ENCODE data around the gene FPR1.

FPR1 gene

DNA sequence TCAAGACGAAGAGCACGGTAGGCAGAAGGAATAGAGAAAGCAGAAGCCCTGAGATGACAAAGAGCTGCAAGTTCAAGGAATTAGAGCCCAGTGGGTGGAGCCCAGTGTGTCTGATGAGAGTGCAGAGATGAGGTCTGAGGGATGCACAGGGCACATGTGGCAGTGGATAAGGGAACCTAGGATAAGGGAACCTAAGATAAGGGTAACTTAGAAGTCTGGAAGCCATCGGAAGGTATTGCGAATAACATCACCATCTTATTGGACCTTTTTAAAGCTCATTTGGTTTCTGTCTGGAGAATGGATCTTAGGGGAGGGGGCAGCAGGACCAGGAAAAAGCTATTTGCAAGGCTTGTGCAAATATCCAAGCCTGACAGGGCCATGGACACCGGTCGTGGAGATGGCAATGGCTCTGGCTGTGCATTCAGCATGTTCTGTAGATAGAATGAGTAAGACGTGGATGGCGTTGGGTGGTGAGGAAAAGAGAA lies 44.6 kb upstream of the FPR1 start:
- no peak overlapping the region for H3K27ac ChIP-seq (ENCODE audit: low read depth, low read length)
- no peaks in the 10 kb centered on the region for H3K79me2 ChIP-seq (ENCODE audit: control insufficient read depth, low read length)
- TF ChIP-seq EZH2phosphoT487 (IDR thresholded peaks at IDR 0.05; ENCODE audit: borderline replicate concordance, low read length) = no peak
- TF ChIP-seq, protein P1, sequence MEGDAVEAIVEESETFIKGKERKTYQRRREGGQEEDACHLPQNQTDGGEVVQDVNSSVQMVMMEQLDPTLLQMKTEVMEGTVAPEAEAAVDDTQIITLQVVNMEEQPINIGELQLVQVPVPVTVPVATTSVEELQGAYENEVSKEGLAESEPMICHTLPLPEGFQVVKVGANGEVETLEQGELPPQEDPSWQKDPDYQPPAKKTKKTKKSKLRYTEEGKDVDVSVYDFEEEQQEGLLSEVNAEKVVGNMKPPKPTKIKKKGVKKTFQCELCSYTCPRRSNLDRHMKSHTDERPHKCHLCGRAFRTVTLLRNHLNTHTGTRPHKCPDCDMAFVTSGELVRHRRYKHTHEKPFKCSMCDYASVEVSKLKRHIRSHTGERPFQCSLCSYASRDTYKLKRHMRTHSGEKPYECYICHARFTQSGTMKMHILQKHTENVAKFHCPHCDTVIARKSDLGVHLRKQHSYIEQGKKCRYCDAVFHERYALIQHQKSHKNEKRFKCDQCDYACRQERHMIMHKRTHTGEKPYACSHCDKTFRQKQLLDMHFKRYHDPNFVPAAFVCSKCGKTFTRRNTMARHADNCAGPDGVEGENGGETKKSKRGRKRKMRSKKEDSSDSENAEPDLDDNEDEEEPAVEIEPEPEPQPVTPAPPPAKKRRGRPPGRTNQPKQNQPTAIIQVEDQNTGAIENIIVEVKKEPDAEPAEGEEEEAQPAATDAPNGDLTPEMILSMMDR (IDR thresholded peaks at IDR 0.05; ENCODE audit: low read depth, low read length, poor library complexity, severe bottlenecking) = no peak
- no peak overlapping the region for H3K4me2 ChIP-seq (ENCODE audit: low read length)
- H3K27me3 ChIP-seq (ENCODE audit: control insufficient read depth, low read length) = no peaks in the 10 kb centered on the region
- no peaks in the 10 kb centered on the region for H3F3A ChIP-seq (ENCODE audit: control insufficient read depth, insufficient read depth)
- no peaks in the 10 kb centered on the region; the same call in 1 of the 2 replicates for H3K9me3 ChIP-seq (ENCODE audit: control insufficient read depth, insufficient read depth, low read length)
- H3K4me3 ChIP-seq (ENCODE audit: low read length) = no peak overlapping the region
- H3K36me3 ChIP-seq (ENCODE audit: control insufficient read depth, low read length) = no peaks in the 10 kb centered on the region
- H3K4me1 ChIP-seq (ENCODE audit: control insufficient read depth, low read length) = no peaks in the 10 kb centered on the region
- H3K9me2 ChIP-seq (replicated peaks; ENCODE audit: control insufficient read depth, low read length) = no peaks in the 10 kb centered on the region
- H4K20me1 ChIP-seq (ENCODE audit: control insufficient read depth, insufficient read depth, low read depth, low read length) = no peaks in the 10 kb centered on the region

DNA sequence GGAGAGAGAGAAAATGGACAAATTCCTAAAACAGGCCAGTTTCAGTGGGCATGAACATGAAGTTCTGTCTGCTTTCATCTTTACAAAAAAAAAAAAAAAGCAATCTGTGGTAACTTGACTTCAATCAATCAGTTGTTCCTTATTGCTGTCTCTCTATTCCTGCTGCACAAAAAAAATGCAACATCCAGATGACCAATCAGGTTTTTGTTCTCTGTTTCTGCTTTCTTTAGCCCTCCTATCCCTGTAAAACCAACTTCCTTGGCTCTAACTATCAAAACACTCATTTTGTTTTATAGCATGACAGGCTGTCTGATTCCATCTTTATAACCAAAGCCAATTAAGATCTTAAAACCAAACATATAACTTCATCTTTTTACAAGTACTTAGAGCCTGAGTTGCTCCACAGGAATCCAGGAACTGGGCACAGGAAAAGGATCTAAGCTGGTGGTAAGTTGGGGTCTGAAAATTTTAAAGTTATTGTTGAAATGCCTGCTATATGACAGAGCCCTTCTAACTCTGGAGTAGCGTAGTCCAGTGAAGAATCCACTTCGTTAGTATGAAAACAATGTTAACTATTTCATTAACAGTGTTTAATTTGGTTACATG lies 43.3 kb upstream of the FPR1 start, which contains the start of gene FPR3:
FPR3 (plus strand) TSS at position 273 of the 606 bp plus-strand sequence. CDS start 28,592 bp downstream, outside the sequence.
- no peak within 1 kb of the TSS for H3K27ac ChIP-seq (ENCODE audit: low read depth, low read length)

DNA sequence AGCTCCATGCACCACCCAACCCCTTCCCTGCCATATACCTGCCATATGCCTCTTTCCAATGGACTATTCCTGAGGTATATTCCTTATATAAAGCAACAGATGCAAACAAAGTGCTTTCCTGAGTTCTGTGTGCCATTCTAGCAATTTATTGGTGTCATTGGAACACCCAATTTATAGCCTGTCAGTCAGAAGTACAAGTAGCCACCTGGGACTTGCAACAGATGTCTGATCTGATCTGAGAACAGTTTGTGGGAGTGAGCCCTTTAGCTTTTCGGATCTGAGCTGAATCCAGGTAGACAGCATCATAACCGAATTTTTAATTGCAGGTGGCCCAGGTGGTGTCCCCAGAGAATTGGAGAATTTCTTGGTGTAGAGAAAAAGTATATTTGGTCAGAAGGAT lies 42.3 kb upstream of the FPR1 start:
- Histone ChIP-seq H3K9me2 (replicated peaks; ENCODE audit: control insufficient read depth, low read length) (no peaks in the 10 kb centered on the region), H3K4me1 (ENCODE audit: control insufficient read depth, low read length) (no peaks in the 10 kb centered on the region), H3K79me2 (ENCODE audit: control insufficient read depth, low read length) (no peaks in the 10 kb centered on the region), H3K4me2 (ENCODE audit: low read length) (no peak overlapping the region), H3K4me3 (ENCODE audit: low read length) (no peak overlapping the region), H3K36me3 (ENCODE audit: control insufficient read depth, low read length) (no peaks in the 10 kb centered on the region), H3K27ac (ENCODE audit: low read depth, low read length) (no peak overlapping the region), H3K27me3 (ENCODE audit: control insufficient read depth, low read length) (no peaks in the 10 kb centered on the region), H4K20me1 (ENCODE audit: control insufficient read depth, insufficient read depth, low read depth, low read length) (no peaks in the 10 kb centered on the region), H3K9me3 (ENCODE audit: control insufficient read depth, insufficient read depth, low read length) (peaks cover 3% of the 10 kb centered on the region; the same call in 1 of the 2 replicates), H3F3A (ENCODE audit: control insufficient read depth, insufficient read depth) (no peaks in the 10 kb centered on the region)
- no peak for TF ChIP-seq EZH2phosphoT487 (IDR thresholded peaks at IDR 0.05; ENCODE audit: borderline replicate concordance, low read length)
- TF ChIP-seq, protein P1 (IDR thresholded peaks at IDR 0.05; ENCODE audit: low read depth, low read length, poor library complexity, severe bottlenecking) = no peak

More for the DNA sequence above, 43.3 kb upstream of the FPR1 start, which contains the start of gene FPR3:
- Histone ChIP-seq H3K27me3 (ENCODE audit: control insufficient read depth, low read length) (no peaks in the 10 kb centered on the region), H3K36me3 (ENCODE audit: control insufficient read depth, low read length) (no peaks in the 10 kb centered on the region), H3K4me3 (ENCODE audit: low read length) (no peak within 1 kb of the TSS), H3K4me1 (ENCODE audit: control insufficient read depth, low read length) (no peaks in the 10 kb centered on the region), H3F3A (ENCODE audit: control insufficient read depth, insufficient read depth) (no peaks in the 10 kb centered on the region), H3K9me3 (ENCODE audit: control insufficient read depth, insufficient read depth, low read length) (no peaks in the 10 kb centered on the region; the same call in 1 of the 2 replicates), H4K20me1 (ENCODE audit: control insufficient read depth, insufficient read depth, low read depth, low read length) (no peaks in the 10 kb centered on the region), H3K4me2 (ENCODE audit: low read length) (no peak within 1 kb of the TSS), H3K9me2 (replicated peaks; ENCODE audit: control insufficient read depth, low read length) (no peaks in the 10 kb centered on the region), H3K79me2 (ENCODE audit: control insufficient read depth, low read length) (no peaks in the 10 kb centered on the region)
- TF ChIP-seq EZH2phosphoT487 (IDR thresholded peaks at IDR 0.05; ENCODE audit: borderline replicate concordance, low read length) = no peak
- TF ChIP-seq, protein P1 (IDR thresholded peaks at IDR 0.05; ENCODE audit: low read depth, low read length, poor library complexity, severe bottlenecking) = no peak

All from DOHH2 (cell line).